Stimulated activated CD4-positive, alpha-beta T cell treated with anti-CD3 and anti-CD28 coated beads, Interleukin-2, amount 100 ng/mL, for 48 hours (primary cell): ENCODE data around the gene PIH1D1.

ENCODE experiments used
- DNase-seq, 2 donors: peaks; one replicate each; pipeline ENCODE4 v3.0.0-alpha.2; 2020

Gene PIH1D1

GRCh38 chr19:49451430-49452181 is at the start of gene PIH1D1:
Gene PIH1D1 (minus strand): TSS chr19:49451814. CDS start chr19:49451574, 240 bp downstream.
- peak; percentile 87 to 88 for DNase-seq

- no peak for DNase-seq
Observed at GRCh38 chr19:49499030-49499670, 47.5 kb upstream of the PIH1D1 start.

GRCh38 chr19:49498475-49498874 is 46.9 kb upstream of the PIH1D1 start:
- DNase-seq = no peak

GRCh38 chr19:49497789-49498103 is 46.1 kb upstream of the PIH1D1 start:
- no peak for DNase-seq

GRCh38 chr19:49497047-49497788 is 45.6 kb upstream of the PIH1D1 start:
- peak in 1 of 2 donors; percentile 64 for DNase-seq

- no peak for DNase-seq
Observed at GRCh38 chr19:49496574-49497008, 45.0 kb upstream of the PIH1D1 start.

GRCh38 chr19:49492573-49493405 is 41.2 kb upstream of the PIH1D1 start:
- no peak for DNase-seq

GRCh38 chr19:49491804-49492572 is 40.4 kb upstream of the PIH1D1 start:
- DNase-seq = no peak

GRCh38 chr19:49491030-49491803 is 39.6 kb upstream of the PIH1D1 start:
- DNase-seq = no peak

- DNase-seq = no peak
Observed at GRCh38 chr19:49490287-49491029, 38.8 kb upstream of the PIH1D1 start.

GRCh38 chr19:49489601-49490167 is 38.1 kb upstream of the PIH1D1 start:
- DNase-seq = no peak

- no peak for DNase-seq
Observed at GRCh38 chr19:49488863-49489537, 37.4 kb upstream of the PIH1D1 start.

GRCh38 chr19:49488046-49488862 is 36.6 kb upstream of the PIH1D1 start:
- DNase-seq = no peak

GRCh38 chr19:49487277-49488045 is 35.8 kb upstream of the PIH1D1 start, which contains the start of gene RPL13A:
Gene RPL13A (plus strand): TSS chr19:49487608. CDS start chr19:49487630, 22 bp downstream.
- peak; percentile 100 for DNase-seq

- DNase-seq = no peak
Observed at GRCh38 chr19:49486710-49487276, 35.2 kb upstream of the PIH1D1 start.

- DNase-seq = no peak
Observed at GRCh38 chr19:49486232-49486631, 34.6 kb upstream of the PIH1D1 start.

GRCh38 chr19:49481020-49481683 is 29.5 kb upstream of the PIH1D1 start:
- DNase-seq = no peak
